ENCODE results near the gene CDK6.

The CDK6 gene

GRCh38 chr7:92837000-92837749 is 802 bp upstream of the CDK6 start:
- H3K4me3 ChIP-seq (ENCODE audit: severe bottlenecking): peak overlapping the region; percentile 85
- peaks cover 7% of the 10 kb centered on the region for H3K36me3 ChIP-seq (ENCODE audit: low read depth)
- DNase-seq (ENCODE audit: low spot score) (no peak), ATAC-seq (ENCODE audit: low read depth) (no peak)
- peaks cover 27% of the 10 kb centered on the region for H3K4me1 ChIP-seq (ENCODE audit: insufficient read depth, poor library complexity, severe bottlenecking)
- TF ChIP-seq, protein P1, sequence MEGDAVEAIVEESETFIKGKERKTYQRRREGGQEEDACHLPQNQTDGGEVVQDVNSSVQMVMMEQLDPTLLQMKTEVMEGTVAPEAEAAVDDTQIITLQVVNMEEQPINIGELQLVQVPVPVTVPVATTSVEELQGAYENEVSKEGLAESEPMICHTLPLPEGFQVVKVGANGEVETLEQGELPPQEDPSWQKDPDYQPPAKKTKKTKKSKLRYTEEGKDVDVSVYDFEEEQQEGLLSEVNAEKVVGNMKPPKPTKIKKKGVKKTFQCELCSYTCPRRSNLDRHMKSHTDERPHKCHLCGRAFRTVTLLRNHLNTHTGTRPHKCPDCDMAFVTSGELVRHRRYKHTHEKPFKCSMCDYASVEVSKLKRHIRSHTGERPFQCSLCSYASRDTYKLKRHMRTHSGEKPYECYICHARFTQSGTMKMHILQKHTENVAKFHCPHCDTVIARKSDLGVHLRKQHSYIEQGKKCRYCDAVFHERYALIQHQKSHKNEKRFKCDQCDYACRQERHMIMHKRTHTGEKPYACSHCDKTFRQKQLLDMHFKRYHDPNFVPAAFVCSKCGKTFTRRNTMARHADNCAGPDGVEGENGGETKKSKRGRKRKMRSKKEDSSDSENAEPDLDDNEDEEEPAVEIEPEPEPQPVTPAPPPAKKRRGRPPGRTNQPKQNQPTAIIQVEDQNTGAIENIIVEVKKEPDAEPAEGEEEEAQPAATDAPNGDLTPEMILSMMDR (IDR thresholded peaks at IDR 0.05; ENCODE audit: poor library complexity, severe bottlenecking): no peak
- H3K9me3 ChIP-seq (ENCODE audit: severe bottlenecking): no peaks in the 10 kb centered on the region
- peak overlapping the region; percentile 90 for H3K27ac ChIP-seq (ENCODE audit: poor library complexity, severe bottlenecking)
- no peaks in the 10 kb centered on the region for H3K27me3 ChIP-seq (ENCODE audit: insufficient read depth, poor library complexity, severe bottlenecking)

DNA sequence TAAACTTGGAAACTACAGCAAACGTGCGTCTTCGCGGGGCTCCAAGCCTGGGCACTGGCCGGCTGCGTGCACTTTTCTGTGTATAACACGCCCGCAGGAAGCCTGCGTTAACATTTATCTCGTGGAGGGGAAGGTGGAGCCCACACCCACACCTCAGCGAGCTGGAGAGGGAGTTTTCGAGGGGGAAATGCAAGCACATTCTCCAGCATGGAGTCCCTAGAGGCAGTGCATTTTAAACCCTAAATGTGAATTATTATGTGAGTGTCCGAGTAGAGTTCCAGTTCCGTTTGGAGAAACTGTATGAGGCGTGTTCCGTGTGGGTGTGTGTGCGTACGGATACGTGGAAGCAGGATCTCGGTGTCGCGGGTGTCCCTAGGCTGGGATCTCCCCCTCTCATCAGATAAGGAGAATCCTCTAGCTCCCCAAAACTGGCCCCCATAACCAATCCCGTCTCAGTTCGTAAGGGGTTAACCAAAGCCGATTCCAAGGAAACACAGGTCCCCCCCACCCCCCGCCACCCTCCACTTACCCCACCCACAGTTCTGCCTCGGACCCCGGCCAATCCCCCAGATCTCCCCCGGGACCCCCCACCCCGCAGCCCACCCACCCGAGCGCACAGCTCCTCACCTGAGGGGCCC is 403 bp downstream of the CDK6 start:
- DNase-seq (ENCODE audit: low spot score) (no peak), ATAC-seq (ENCODE audit: low read depth) (no peak)
- peak overlapping the region; percentile 90 for H3K27ac ChIP-seq (ENCODE audit: poor library complexity, severe bottlenecking)
- no peaks in the 10 kb centered on the region for H3K9me3 ChIP-seq (ENCODE audit: severe bottlenecking)
- peaks cover 19% of the 10 kb centered on the region for H3K36me3 ChIP-seq (ENCODE audit: low read depth)
- TF ChIP-seq, protein P1 (IDR thresholded peaks at IDR 0.05; ENCODE audit: poor library complexity, severe bottlenecking): no peak
- H3K4me3 ChIP-seq (ENCODE audit: severe bottlenecking): peak overlapping the region; percentile 85
- peaks cover 39% of the 10 kb centered on the region for H3K4me1 ChIP-seq (ENCODE audit: insufficient read depth, poor library complexity, severe bottlenecking)
- no peaks in the 10 kb centered on the region for H3K27me3 ChIP-seq (ENCODE audit: insufficient read depth, poor library complexity, severe bottlenecking)

DNA sequence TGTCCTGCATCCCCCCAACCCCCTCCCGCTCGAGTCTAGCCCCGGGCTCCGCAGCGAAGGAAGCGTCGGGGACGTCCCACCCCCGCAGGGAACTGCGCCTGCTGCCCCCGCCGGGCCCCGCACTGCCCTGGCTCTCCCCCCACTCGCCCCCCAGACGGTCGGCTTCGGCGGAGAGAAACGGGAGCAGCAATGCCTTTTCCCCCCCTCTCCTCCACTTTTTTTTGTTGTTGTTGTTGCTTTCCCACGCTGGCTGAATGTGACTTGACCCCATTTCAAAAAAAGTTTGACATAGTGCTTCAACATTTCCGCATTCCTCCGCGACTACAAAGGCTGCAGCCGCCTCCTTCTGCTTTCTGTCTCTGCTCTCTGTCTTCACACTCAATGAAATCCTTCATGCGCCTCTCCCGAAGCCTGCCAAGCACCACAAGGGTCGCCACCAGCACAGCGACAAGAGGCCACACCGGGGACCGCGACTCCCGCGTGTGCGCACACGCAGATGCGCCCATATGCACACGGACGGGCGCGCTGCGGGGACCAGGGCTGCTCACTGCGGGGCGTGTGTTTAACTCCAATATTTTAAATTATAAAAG is 1.0 kb downstream of the CDK6 start:
- Histone ChIP-seq H3K27me3 (ENCODE audit: insufficient read depth, poor library complexity, severe bottlenecking) (no peaks in the 10 kb centered on the region), H3K9me3 (ENCODE audit: severe bottlenecking) (no peaks in the 10 kb centered on the region), H3K4me3 (ENCODE audit: severe bottlenecking) (peak overlapping the region; percentile 85), H3K27ac (ENCODE audit: poor library complexity, severe bottlenecking) (peak overlapping the region; percentile 90), H3K4me1 (ENCODE audit: insufficient read depth, poor library complexity, severe bottlenecking) (peaks cover 45% of the 10 kb centered on the region), H3K36me3 (ENCODE audit: low read depth) (peaks cover 25% of the 10 kb centered on the region)
- TF ChIP-seq, protein P1 (IDR thresholded peaks at IDR 0.05; ENCODE audit: poor library complexity, severe bottlenecking): no peak
- DNase-seq (ENCODE audit: low spot score) (peak; percentile 55), ATAC-seq (ENCODE audit: low read depth) (no peak)

DNA sequence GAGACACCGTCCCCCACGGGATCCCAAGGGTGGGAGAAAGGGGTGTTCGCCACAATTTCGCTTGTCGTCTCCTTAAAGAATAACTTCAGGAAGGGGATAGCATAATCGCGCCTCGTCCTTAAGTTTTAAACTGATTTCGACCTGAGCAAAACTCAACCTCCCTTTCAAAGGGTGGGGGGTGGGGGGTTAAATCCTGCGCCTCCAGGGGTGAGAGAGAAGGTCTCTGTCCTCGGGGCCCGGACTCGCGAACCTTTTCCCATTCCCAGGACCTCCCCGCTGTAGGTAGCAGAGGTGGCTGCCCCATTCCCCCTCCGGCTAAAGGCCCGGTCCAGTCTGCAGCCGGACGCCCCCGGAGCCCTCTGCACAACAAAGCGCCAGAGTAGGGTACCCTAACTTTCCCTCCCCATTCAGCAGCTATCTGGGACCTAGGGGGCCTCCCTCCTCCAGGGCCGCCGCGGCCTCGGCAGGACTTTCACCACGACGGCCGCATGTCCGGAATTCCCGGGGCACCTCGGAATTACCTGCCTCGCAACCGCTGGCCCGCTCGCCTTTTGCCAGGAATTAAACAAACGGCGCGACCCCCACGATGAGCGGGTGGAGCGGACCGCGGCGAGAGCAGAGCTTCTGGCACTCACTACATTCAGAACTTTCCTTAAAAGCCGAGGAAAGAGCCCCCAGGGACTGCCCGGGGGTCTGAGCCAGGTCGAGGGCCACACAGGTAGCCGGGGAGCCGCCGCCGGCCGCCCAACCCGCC is 1.7 kb downstream of the CDK6 start:
- DNase-seq (ENCODE audit: low spot score) (peak; percentile 69), ATAC-seq (ENCODE audit: low read depth) (no peak)
- no peaks in the 10 kb centered on the region for H3K27me3 ChIP-seq (ENCODE audit: insufficient read depth, poor library complexity, severe bottlenecking)
- H3K27ac ChIP-seq (ENCODE audit: poor library complexity, severe bottlenecking): peak overlapping the region; percentile 90
- TF ChIP-seq, protein P1 (IDR thresholded peaks at IDR 0.05; ENCODE audit: poor library complexity, severe bottlenecking): no peak
- H3K4me3 ChIP-seq (ENCODE audit: severe bottlenecking): peak overlapping the region; percentile 85
- H3K9me3 ChIP-seq (ENCODE audit: severe bottlenecking): no peaks in the 10 kb centered on the region
- peaks cover 32% of the 10 kb centered on the region for H3K36me3 ChIP-seq (ENCODE audit: low read depth)
- H3K4me1 ChIP-seq (ENCODE audit: insufficient read depth, poor library complexity, severe bottlenecking): peaks cover 45% of the 10 kb centered on the region
